MM.1S (cell line): ENCODE measurements around the gene GFPT2.

ENCODE experiments used
- DNase-seq: peaks from one replicate; pipeline ENCODE4 v3.0.0-alpha.2; 2015
- H2AFZ ChIP-seq: fragments of 300-600 bp; sonication (generic); 2 replicates; pipeline ENCODE4 v1.6.0; 2016; ENCODE audit warnings: antibody characterized with exemption, low read length
- H3F3A ChIP-seq: fragments of 300-600 bp; sonication (generic); 2 replicates; pipeline ENCODE4 v1.6.1; 2016; ENCODE audit warnings: mild to moderate bottlenecking, antibody characterized with exemption, low read length, moderate library complexity, mixed read lengths; ENCODE audit not compliant: insufficient read depth
- H3K27ac ChIP-seq: fragments of 300-600 bp; sonication (generic); 2 replicates; pipeline ENCODE4 v1.5.1; 2016; ENCODE audit warnings: mild to moderate bottlenecking, low read length
- H3K27me3 ChIP-seq: fragments of 300-600 bp; sonication (generic); replicated peaks from 2 replicates; pipeline ENCODE4 v1.6.0; 2016; ENCODE audit warnings: low read length; ENCODE audit not compliant: insufficient read depth
- H3K36me3 ChIP-seq: fragments of 300-600 bp; sonication (generic); replicated peaks from 2 replicates; pipeline ENCODE4 v1.6.1; 2016; ENCODE audit warnings: mild to moderate bottlenecking, low read length, mixed read lengths; ENCODE audit not compliant: insufficient read depth
- H3K4me1 ChIP-seq: fragments of 300-600 bp; sonication (generic); 2 replicates; pipeline ENCODE4 v1.6.1; 2016; ENCODE audit warnings: low read length, mixed read lengths
- H3K4me2 ChIP-seq: fragments of 300-600 bp; sonication (generic); 2 replicates; pipeline ENCODE4 v1.6.0; 2016; ENCODE audit warnings: low read depth, low read length
- H3K4me3 ChIP-seq: fragments of 300-600 bp; sonication (generic); 2 replicates; pipeline ENCODE4 v1.5.1; 2016; ENCODE audit warnings: low read length, mixed read lengths
- H3K79me2 ChIP-seq: fragments of 300-600 bp; sonication (generic); 2 replicates; pipeline ENCODE4 v1.6.1; 2016; ENCODE audit warnings: mixed run types, low read length, mixed read lengths
- H3K9ac ChIP-seq: fragments of 300-600 bp; sonication (generic); 2 replicates; pipeline ENCODE4 v1.6.1; 2016; ENCODE audit warnings: low read length, mixed read lengths
- H3K9me2 ChIP-seq: fragments of 300-600 bp; sonication (generic); replicated peaks from 2 replicates; pipeline ENCODE4 v1.6.1; 2016; ENCODE audit warnings: mild to moderate bottlenecking, low read length, mixed read lengths; ENCODE audit not compliant: insufficient read depth
- H3K9me3 ChIP-seq: fragments of 300-600 bp; sonication (generic); replicated peaks from 2 replicates; pipeline ENCODE4 v1.6.1; 2016; ENCODE audit warnings: mild to moderate bottlenecking, low read length, mixed read lengths; ENCODE audit not compliant: insufficient read depth
- H4K20me1 ChIP-seq: fragments of 300-600 bp; sonication (generic); 2 replicates; pipeline ENCODE4 v1.6.1; 2016; ENCODE audit warnings: mild to moderate bottlenecking, low read length, moderate library complexity, mixed read lengths; ENCODE audit not compliant: insufficient read depth
- CTCF ChIP-seq: fragments of 300-600 bp; sonication (generic); IDR thresholded peaks from 2 replicates; pipeline ENCODE4 v1.5.1; 2016; ENCODE audit warnings: antibody characterized with exemption, low read length, mixed read lengths
- EZH2 ChIP-seq: fragments of 300-600 bp; sonication (generic); optimal IDR thresholded peaks from 2 replicates; pipeline ENCODE3; 2017; ENCODE audit warnings: low read depth, mild to moderate bottlenecking, antibody characterized with exemption, low read length, mixed read lengths
- EZH2phosphoT487 ChIP-seq: fragments of 300-600 bp; sonication (generic); IDR thresholded peaks from 2 replicates; pipeline ENCODE4 v1.6.1; 2018; ENCODE audit warnings: antibody characterized with exemption, low read length

The GFPT2 gene

GRCh38 chr5:180350711-180351465 is 2.2 kb downstream of the GFPT2 start:
- Histone ChIP-seq H3K9me3 (no peaks in the 10 kb centered on the region), H3K9me2 (no peaks in the 10 kb centered on the region), H3K27ac (no peak overlapping the region), H3K27me3 (peaks cover 6% of the 10 kb centered on the region; the same call in 1 of the 2 replicates), H3K9ac (no peak overlapping the region), H4K20me1 (no peaks in the 10 kb centered on the region), H2AFZ (no peak overlapping the region), H3K4me3 (no peak overlapping the region), H3K4me1 (no peaks in the 10 kb centered on the region), H3K4me2 (no peak overlapping the region), H3F3A (no peaks in the 10 kb centered on the region), H3K36me3 (no peaks in the 10 kb centered on the region), H3K79me2 (no peaks in the 10 kb centered on the region)
- DNase-seq, result no peak
- no peak for TF ChIP-seq EZH2
- no peak for TF ChIP-seq CTCF
- no peak for TF ChIP-seq EZH2phosphoT487

GRCh38 chr5:180350296-180350695 is 2.8 kb downstream of the GFPT2 start:
- Histone ChIP-seq H3K9me3 (no peaks in the 10 kb centered on the region), H3K27me3 (peaks cover 12% of the 10 kb centered on the region; the same call in 1 of the 2 replicates), H4K20me1 (no peaks in the 10 kb centered on the region), H3K9ac (no peak overlapping the region), H3K9me2 (no peaks in the 10 kb centered on the region), H3K4me3 (no peak overlapping the region), H2AFZ (no peak overlapping the region), H3F3A (no peaks in the 10 kb centered on the region), H3K4me2 (no peak overlapping the region), H3K27ac (no peak overlapping the region), H3K36me3 (no peaks in the 10 kb centered on the region), H3K4me1 (no peaks in the 10 kb centered on the region), H3K79me2 (no peaks in the 10 kb centered on the region)
- TF ChIP-seq EZH2 (no peak), EZH2phosphoT487 (no peak), CTCF (no peak)
- DNase-seq, result no peak

GRCh38 chr5:180349391-180349790 is 3.7 kb downstream of the GFPT2 start:
- no peak overlapping the region for H2AFZ ChIP-seq
- H3K79me2 ChIP-seq, result no peaks in the 10 kb centered on the region
- H3K4me1 ChIP-seq, result no peaks in the 10 kb centered on the region
- peaks cover 17% of the 10 kb centered on the region for H3K27me3 ChIP-seq
- DNase-seq, result no peak
- H3K4me2 ChIP-seq, result no peak overlapping the region
- H3K9me3 ChIP-seq, result no peaks in the 10 kb centered on the region
- H4K20me1 ChIP-seq, result no peaks in the 10 kb centered on the region
- H3F3A ChIP-seq, result no peaks in the 10 kb centered on the region
- no peaks in the 10 kb centered on the region for H3K9me2 ChIP-seq
- TF ChIP-seq CTCF, result no peak
- no peak for TF ChIP-seq EZH2phosphoT487
- no peak for TF ChIP-seq EZH2
- no peak overlapping the region for H3K4me3 ChIP-seq
- H3K9ac ChIP-seq, result no peak overlapping the region
- H3K36me3 ChIP-seq, result no peaks in the 10 kb centered on the region
- H3K27ac ChIP-seq, result no peak overlapping the region
